WTC11 (cell line): ENCODE results near the gene ARL8A.

Source experiments
- CBFB ChIP-seq: sonication (generic); formaldehyde crosslinking; IDR thresholded peaks from 2 replicates; pipeline ENCODE4 v1.8.1; 2022; ENCODE audit warnings: mild to moderate bottlenecking, low read depth, missing genetic modification reagents
- CTCF ChIP-seq: fragments of 200-600 bp; IDR thresholded peaks from 2 replicates; pipeline ENCODE4 v1.8.0; 2022; ENCODE audit warnings: antibody characterized with exemption
- ERG ChIP-seq: fragments of 250-450 bp; sonication (Bioruptor Pico); IDR thresholded peaks from 2 replicates; pipeline ENCODE4 v1.8.0; 2021; ENCODE audit warnings: mild to moderate bottlenecking
- HMGXB4 ChIP-seq: sonication (generic); formaldehyde crosslinking; IDR thresholded peaks from 2 replicates; pipeline ENCODE4 v1.8.1; 2023; ENCODE audit warnings: mild to moderate bottlenecking, moderate library complexity, missing genetic modification reagents
- MAX ChIP-seq: sonication (generic); formaldehyde crosslinking; IDR thresholded peaks from 2 replicates; pipeline ENCODE4 v1.8.0; 2022; ENCODE audit warnings: mild to moderate bottlenecking, missing genetic modification reagents
- ZNF138 ChIP-seq: sonication (generic); formaldehyde crosslinking; conservative IDR thresholded peaks from 2 replicates; pipeline ENCODE4 v1.8.1; 2022; ENCODE audit warnings: mild to moderate bottlenecking, moderate library complexity, missing genetic modification reagents

- TF ChIP-seq MAX, result no peak
- no peak for TF ChIP-seq HMGXB4 (CRISPR knock-in tag)
- TF ChIP-seq CBFB (CRISPR knock-in tag), result no peak
- no peak for TF ChIP-seq CTCF
- TF ChIP-seq ERG, result no peak
- no peak for TF ChIP-seq ZNF138 (CRISPR knock-in tag)
Measured at GRCh38 chr1:202084791-202085681, 59.5 kb downstream of the ARL8A start.
